Effector memory CD4-positive, alpha-beta T cell (primary cell): Measurements from ENCODE around the gene MSL3.

Experiments used
- DNase-seq, 3 donors: peaks; one replicate each; pipeline ENCODE4 v3.0.0-alpha.2; 2020
- H3K27ac ChIP-seq: 2 replicates; pipeline ENCODE4 v1.7.0; 2013; ENCODE audit warnings: mild to moderate bottlenecking, low read length, moderate library complexity; ENCODE audit not compliant: insufficient read depth, poor library complexity, severe bottlenecking
- H3K27me3 ChIP-seq: replicated peaks from 2 replicates; pipeline ENCODE4 v1.7.0; 2013; ENCODE audit warnings: mild to moderate bottlenecking, low read length; ENCODE audit not compliant: insufficient read depth, control insufficient read depth, poor library complexity, severe bottlenecking
- H3K36me3 ChIP-seq: 2 replicates; pipeline ENCODE4 v1.7.0; 2013; ENCODE audit warnings: mild to moderate bottlenecking, low read length, moderate library complexity; ENCODE audit not compliant: control insufficient read depth, insufficient read depth
- H3K4me1 ChIP-seq: 2 replicates; pipeline ENCODE4 v1.7.0; 2013; ENCODE audit warnings: low read length, mild to moderate bottlenecking; ENCODE audit not compliant: control insufficient read depth, insufficient read depth, poor library complexity, severe bottlenecking
- H3K4me3 ChIP-seq: 2 replicates; pipeline ENCODE4 v1.7.0; 2013; ENCODE audit warnings: low read length, low read depth, mild to moderate bottlenecking; ENCODE audit not compliant: insufficient read depth, poor library complexity, severe bottlenecking
- H3K9me3 ChIP-seq: 2 replicates; pipeline ENCODE4 v1.7.0; 2013; ENCODE audit warnings: mild to moderate bottlenecking, low read length, moderate library complexity; ENCODE audit not compliant: control insufficient read depth

MSL3 gene

GRCh38 chrX:11758400-11759171 is 549 bp downstream of the MSL3 start:
- H3K9me3 ChIP-seq = no peaks in the 10 kb centered on the region
- H3K27ac ChIP-seq = peak overlapping the region; percentile 91
- H3K27me3 ChIP-seq = no peaks in the 10 kb centered on the region
- H3K4me3 ChIP-seq = peak overlapping the region; percentile 82
- H3K36me3 ChIP-seq = peaks cover 7% of the 10 kb centered on the region
- H3K4me1 ChIP-seq = peaks cover 6% of the 10 kb centered on the region
- DNase-seq = peak; percentile 77 to 83 (median 80)

GRCh38 chrX:11759172-11759460 is 1.1 kb downstream of the MSL3 start:
- Histone ChIP-seq H3K27me3 (no peaks in the 10 kb centered on the region), H3K4me3 (peak overlapping the region; percentile 82), H3K36me3 (peaks cover 12% of the 10 kb centered on the region), H3K9me3 (no peaks in the 10 kb centered on the region), H3K4me1 (peaks cover 6% of the 10 kb centered on the region), H3K27ac (peak overlapping the region; percentile 91)
- no peak for DNase-seq

DNA sequence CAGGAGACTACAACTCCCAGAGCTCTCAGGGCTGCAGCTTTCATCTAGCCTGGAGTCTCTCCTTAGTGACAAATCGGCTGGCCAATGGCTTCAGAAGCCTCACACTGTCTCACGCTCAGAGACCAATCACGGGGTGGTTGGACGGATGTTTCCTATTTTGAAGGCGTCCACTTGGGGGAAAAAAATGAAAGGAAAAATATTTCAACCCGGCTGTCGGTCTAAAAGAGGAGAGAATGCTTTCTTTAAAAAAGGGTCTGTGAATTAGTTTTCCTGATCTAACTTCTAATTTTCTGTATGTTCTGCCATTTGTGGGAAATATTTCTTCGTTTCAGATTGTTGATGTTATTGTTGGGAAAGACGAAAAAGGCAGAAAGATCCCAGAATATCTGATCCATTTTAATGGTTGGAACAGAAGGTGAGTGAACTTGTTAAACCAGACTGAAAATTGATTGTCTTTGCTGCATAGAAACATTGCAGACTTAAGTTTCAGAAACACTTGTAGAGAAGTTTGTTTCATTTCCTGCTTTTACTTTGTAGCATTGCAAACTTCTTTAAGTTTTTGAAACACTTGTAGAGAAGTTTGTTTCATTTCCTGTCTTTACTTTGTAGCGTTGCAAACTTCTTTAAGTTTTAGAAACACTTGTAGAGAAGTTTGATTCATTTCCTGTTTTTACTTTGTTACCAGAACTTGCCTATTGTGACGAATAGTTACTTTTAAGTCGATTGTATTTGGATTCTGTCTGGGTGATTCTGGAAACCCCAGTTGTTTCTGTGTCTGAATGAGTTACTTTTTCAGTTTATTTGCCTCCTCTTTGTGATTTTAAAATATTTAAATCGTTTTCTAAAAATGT is 1.6 kb downstream of the MSL3 start:
- Histone ChIP-seq H3K36me3 (peaks cover 12% of the 10 kb centered on the region), H3K4me3 (peak overlapping the region; percentile 82), H3K27ac (peak overlapping the region; percentile 91), H3K4me1 (peaks cover 9% of the 10 kb centered on the region), H3K27me3 (no peaks in the 10 kb centered on the region), H3K9me3 (no peaks in the 10 kb centered on the region)
- DNase-seq = peak; percentile 59 to 73 (median 71)

DNA sequence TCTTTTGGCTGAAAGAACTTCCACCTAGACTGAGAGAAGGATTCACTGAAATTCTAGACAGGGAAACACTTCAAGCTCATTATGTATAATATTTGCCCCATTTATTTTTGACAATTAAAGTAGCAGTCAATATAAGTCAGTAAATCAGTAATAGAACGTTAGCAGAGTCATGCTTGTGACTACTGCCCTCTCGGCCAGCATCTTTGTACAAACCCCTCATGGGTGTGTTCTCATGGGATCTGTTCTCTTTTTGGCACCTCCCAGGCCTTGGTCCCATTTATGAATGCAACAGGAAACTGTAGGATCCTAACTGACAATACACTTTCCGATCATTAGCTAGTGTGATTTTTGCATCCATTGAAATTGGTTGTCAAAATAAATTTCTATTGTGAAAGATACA is 2.9 kb downstream of the MSL3 start:
- no peak for DNase-seq
- Histone ChIP-seq H3K27me3 (no peaks in the 10 kb centered on the region), H3K4me1 (peaks cover 13% of the 10 kb centered on the region), H3K9me3 (no peaks in the 10 kb centered on the region), H3K36me3 (peaks cover 16% of the 10 kb centered on the region), H3K27ac (peak overlapping the region; percentile 91), H3K4me3 (peak overlapping the region; percentile 82)

- H3K27ac ChIP-seq = peak overlapping the region; percentile 57
- H3K4me3 ChIP-seq = peak overlapping the region; percentile 4
- no peaks in the 10 kb centered on the region for H3K27me3 ChIP-seq
- H3K9me3 ChIP-seq = no peaks in the 10 kb centered on the region
- DNase-seq = no peak
- peaks cover 13% of the 10 kb centered on the region for H3K4me1 ChIP-seq
- H3K36me3 ChIP-seq = peaks cover 27% of the 10 kb centered on the region
Observed at GRCh38 chrX:11764602-11765067, 6.6 kb downstream of the MSL3 start.

DNA sequence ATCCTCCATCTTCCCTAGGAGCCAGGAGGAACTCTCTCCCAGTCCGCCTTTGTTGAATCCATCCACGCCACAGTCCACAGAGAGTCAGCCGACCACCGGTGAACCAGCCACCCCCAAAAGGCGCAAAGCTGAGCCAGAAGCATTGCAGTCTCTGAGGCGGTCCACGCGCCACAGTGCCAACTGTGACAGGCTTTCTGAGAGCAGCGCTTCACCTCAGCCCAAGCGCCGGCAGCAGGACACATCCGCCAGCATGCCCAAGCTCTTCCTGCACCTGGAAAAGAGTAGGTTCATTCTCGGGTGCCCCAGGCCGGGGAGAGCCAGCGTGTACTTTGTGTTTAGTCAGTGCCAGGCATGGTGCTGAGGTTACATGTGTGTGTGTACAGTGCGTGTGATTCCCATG is 7.4 kb downstream of the MSL3 start:
- Histone ChIP-seq H3K4me1 (peaks cover 13% of the 10 kb centered on the region), H3K36me3 (peaks cover 27% of the 10 kb centered on the region), H3K4me3 (no peak overlapping the region), H3K9me3 (no peaks in the 10 kb centered on the region), H3K27me3 (no peaks in the 10 kb centered on the region), H3K27ac (peak overlapping the region; percentile 57)
- DNase-seq = no peak

GRCh38 chrX:11766487-11766886 is 8.4 kb downstream of the MSL3 start:
- Histone ChIP-seq H3K36me3 (peaks cover 27% of the 10 kb centered on the region), H3K27me3 (no peaks in the 10 kb centered on the region), H3K9me3 (no peaks in the 10 kb centered on the region), H3K4me3 (no peak overlapping the region), H3K27ac (peak overlapping the region; percentile 5), H3K4me1 (peaks cover 13% of the 10 kb centered on the region)
- no peak for DNase-seq

GRCh38 chrX:11768039-11768438 is 10.0 kb downstream of the MSL3 start:
- H3K27ac ChIP-seq = no peak overlapping the region
- no peaks in the 10 kb centered on the region for H3K27me3 ChIP-seq
- DNase-seq = no peak
- H3K36me3 ChIP-seq = peaks cover 24% of the 10 kb centered on the region
- peaks cover 11% of the 10 kb centered on the region for H3K4me1 ChIP-seq
- H3K4me3 ChIP-seq = no peak overlapping the region
- H3K9me3 ChIP-seq = no peaks in the 10 kb centered on the region

DNA sequence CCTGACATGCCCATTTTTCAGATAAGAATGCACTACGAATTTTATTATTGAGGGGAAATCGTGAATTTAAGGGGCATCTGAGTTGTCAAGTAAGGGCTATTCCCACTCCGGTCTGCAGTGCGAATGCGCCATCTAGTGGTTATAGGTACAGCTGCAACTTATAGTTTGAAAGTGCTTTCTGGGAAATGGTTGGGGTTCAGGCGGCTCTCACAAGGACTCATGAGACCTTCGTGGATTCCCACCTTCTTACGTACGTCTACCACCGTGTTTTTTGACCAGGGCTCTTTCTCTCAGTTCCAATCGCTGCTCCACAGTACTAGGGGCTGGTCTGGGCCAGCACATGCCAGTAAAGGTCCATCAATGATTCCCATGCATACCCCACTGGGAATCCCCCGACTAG is 12.3 kb downstream of the MSL3 start:
- peak overlapping the region; percentile 45 for H3K27ac ChIP-seq

GRCh38 chrX:11778230-11778629 is 20.2 kb downstream of the MSL3 start:
- Histone ChIP-seq H3K27me3 (no peaks in the 10 kb centered on the region), H3K4me1 (no peaks in the 10 kb centered on the region), H3K9me3 (no peaks in the 10 kb centered on the region), H3K4me3 (no peak overlapping the region), H3K36me3 (peaks cover 26% of the 10 kb centered on the region), H3K27ac (no peak overlapping the region)
- no peak for DNase-seq

More for the DNA sequence above, 12.3 kb downstream of the MSL3 start:
- H3K4me1 ChIP-seq = no peaks in the 10 kb centered on the region
- H3K4me3 ChIP-seq = no peak overlapping the region
- peak; percentile 5 to 38 (median 16) for DNase-seq
- H3K36me3 ChIP-seq = peaks cover 31% of the 10 kb centered on the region
- H3K27me3 ChIP-seq = no peaks in the 10 kb centered on the region
- no peaks in the 10 kb centered on the region for H3K9me3 ChIP-seq
